CD1c-positive myeloid dendritic cell (primary cell): Measurements from ENCODE around the gene ZNF215.
"Not testable (repeated sequence)": the region's sequence is repeated elsewhere in the genome, so short reads cannot be mapped to it uniquely, and the experiment has no call there.

Experiments used
- DNase-seq: peaks from one replicate; pipeline ENCODE4 v3.0.0-alpha.2; 2016; ENCODE audit errors: extremely low spot score

ZNF215 gene

DNA sequence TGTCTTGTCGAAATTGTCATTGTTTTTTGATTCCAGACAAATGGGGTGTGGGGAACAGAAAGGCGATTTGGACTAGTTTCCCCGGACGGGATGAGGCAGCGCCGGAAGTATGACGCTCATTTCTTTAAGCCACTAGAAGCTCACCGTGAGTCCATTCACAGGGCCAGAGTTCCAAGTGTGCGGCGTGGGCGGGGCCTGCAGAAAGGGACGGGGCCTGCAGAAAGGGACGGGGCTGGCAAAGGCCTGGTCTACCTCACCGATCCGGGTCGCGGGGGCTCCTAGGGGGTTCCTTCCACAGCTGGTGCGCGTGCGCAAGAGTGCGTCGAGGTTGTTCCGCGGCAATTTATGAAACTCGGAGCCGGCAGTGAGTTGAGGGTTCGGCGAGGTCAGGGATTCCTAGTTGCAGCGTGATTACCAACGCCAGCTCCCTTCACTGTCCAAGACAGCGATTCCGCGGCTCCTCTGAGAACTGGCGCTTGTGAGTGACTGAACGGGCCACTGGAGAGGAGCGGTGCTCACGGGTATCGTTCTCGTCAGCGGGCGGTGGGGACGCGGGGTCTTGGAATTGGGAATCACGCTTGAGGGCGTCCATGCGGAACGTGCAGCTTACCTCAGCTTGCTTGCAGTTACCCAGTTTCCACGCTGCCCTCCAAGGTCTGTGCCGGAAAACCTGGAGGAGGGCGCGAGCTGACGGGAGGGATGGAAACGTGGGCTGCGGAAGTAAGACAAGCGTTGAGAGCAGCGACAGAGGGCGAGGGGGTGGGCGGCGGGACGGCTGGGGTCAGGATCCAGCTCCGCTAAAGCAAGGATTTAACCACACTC, at the start of gene ZNF215:
ZNF215 (plus strand) TSS at position 219 of the 822 bp plus-strand sequence. CDS start 5,847 bp downstream, outside the sequence.
- peak; percentile 77 for DNase-seq

GRCh38 chr11:6876914-6877313, 49.3 kb upstream of the ZNF215 start:
- no peak for DNase-seq

DNA sequence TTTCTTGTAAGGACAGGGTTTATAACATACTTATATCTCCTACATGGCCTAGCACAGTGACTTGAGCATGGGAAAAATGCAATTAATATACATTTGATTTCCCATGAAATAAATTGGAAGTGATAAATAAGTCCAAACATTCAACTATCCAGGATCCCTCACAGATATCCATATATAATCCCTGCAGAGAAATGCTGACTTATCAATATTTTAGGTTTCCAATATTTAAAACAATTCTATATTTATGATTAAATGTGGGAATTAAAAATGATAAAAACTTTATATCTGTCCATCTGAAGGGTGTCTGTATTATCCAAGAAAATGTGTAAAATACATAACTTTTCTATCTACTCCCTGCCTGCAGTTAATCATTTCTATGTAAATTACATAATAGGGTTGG, 43.5 kb upstream of the ZNF215 start:
- DNase-seq: no peak

DNA sequence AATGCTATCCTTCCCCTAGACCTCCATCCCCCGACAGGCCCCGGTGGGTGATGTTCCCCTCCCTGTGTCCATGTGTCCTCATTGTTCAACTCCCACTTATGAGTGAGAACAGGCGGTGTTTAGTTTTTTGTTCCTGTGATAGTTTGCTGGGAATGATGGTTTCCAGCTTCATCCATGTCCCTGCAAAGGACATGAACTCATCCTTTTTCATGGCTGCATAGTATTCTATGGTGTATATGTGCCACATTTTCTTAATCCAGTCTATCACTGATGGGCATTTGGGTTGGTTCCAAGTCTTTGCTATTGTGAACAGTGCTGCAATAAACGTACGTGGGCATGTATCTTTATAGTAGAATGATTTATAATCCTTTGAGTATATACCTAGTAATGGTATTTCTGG, 38.5 kb upstream of the ZNF215 start:
- DNase-seq: not testable (repeated sequence)

DNA sequence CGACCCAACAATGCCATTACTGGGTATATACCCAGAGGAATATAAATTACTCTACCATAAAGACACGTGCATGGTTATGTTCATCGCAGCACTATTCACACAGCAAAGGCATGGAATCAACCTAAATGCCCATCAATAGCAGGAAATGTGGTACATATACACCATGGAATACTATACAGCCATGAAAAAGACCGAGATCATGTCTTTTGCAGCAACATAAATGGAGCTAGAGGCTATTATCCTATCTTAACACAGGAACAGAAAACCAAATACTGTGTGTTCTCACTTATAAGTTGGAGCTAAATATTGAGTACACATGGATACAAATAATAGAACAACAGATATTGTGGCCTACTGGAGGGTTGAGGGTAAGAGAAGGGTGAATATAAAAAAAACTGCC, 37.4 kb upstream of the ZNF215 start:
- DNase-seq: no peak

- DNase-seq: no peak
Observed at GRCh38 chr11:6889835-6890234, 36.4 kb upstream of the ZNF215 start.

- no peak for DNase-seq
Observed at GRCh38 chr11:6892400-6892799, 33.8 kb upstream of the ZNF215 start, which contains the start of gene OR2D2. Gene OR2D2, minus strand, starts transcription at chr11:6892500. Its CDS starts 0 bp downstream, at chr11:6892500.

GRCh38 chr11:6894097-6894496, 32.1 kb upstream of the ZNF215 start:
- no peak for DNase-seq

DNA sequence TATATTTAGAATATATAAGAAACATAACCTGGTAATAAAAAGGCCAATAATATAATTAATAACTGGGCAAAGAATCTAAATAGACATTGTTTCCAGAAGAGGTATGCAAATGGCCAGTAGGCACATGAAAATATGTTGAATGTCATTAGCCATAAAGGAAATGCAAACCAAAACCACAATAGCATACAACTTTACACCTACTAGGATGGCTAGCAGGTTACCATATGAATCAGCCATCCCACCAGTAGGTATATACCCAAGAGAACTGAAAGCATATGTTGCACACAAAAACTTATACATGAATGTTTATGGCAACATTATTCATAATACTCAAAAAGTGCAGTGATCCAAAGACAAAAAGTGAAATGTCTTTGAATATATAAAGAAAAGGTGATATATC, 31.2 kb upstream of the ZNF215 start:
- no peak for DNase-seq

- no peak for DNase-seq
Observed at GRCh38 chr11:6898911-6899310, 27.3 kb upstream of the ZNF215 start.

GRCh38 chr11:6900327-6900999, 25.8 kb upstream of the ZNF215 start:
- no peak for DNase-seq

DNA sequence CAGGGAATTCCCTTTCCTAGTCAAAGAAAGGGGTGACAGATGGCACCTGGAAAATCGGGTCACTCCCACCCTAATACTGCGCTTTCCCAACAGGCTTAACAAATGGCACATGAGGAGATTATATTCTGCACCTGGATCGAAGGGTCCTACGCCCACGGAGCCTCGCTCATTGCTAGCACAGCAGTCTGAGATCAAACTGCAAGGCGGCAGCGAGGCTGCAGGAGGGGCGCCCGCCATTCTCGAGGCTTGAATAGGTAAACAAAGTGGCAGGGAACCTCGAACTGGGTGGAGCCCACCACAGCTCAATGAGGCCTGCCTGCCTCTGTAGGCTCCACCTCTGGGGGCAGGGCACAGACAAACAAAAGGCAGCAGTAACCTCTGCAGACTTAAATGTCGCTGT, 21.4 kb upstream of the ZNF215 start:
- DNase-seq: not testable (repeated sequence)

DNA sequence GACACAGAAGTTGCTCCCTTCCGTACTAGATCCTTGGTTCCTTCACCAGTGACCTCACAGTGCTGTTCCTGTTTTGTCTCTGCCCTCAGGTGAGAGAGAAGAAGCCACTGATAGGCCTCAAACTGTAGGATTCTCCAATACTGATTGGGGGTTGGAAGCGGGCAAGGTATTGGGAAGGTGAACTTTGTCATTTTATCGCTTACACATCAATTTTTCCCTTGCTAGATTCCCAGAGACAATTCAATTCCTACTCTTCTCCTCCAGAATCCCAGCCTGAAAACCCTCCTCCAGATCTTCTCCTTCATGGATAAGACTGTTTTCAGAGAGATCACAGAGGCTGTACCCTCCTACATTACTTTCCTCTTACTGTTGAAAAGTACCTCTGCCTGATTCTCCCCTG, 14.8 kb upstream of the ZNF215 start:
- no peak for DNase-seq

- DNase-seq: no peak
Observed at GRCh38 chr11:6911948-6912347, 14.3 kb upstream of the ZNF215 start.

DNA sequence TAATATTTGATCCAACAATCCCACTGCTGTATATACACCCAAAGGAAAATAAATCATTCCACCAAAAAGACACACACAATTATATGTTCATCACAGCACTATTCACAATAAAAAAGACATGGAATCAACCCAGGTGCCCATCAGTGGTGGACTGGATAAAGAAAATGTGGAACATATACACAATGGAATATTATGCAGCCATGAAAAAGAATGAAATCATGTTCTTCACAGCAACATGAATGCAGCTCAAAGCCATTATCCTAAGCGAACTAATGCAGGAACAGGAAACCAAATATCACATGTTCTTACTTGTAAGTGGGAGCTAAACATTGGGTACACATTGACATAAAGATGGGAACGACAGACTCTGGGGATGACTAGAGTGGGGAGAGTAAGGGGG, 6.5 kb upstream of the ZNF215 start:
- DNase-seq: no peak

DNA sequence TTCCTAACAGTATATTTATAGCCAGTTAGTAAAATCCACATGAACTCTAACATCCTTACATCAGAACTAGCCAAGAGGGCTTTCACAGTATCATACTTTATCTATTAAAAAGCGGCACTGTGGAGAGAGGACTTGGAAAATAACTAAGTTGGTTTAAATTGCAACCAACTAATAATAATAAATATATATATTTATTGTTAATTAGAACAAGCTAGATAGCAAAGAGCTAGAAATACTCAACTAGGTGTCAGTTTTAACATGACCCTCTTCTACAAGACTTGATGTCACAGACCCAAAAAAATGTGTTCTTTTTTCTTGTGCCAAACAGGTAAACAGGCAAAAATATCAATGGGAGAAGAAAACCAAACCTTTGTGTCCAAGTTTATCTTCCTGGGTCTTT, 5.5 kb upstream of the ZNF215 start, which contains the start of gene OR2D3:
OR2D3 (plus strand) TSS at position 301 of the 400 bp plus-strand sequence; CDS start at position 301, 0 bp downstream.
- DNase-seq: no peak

DNA sequence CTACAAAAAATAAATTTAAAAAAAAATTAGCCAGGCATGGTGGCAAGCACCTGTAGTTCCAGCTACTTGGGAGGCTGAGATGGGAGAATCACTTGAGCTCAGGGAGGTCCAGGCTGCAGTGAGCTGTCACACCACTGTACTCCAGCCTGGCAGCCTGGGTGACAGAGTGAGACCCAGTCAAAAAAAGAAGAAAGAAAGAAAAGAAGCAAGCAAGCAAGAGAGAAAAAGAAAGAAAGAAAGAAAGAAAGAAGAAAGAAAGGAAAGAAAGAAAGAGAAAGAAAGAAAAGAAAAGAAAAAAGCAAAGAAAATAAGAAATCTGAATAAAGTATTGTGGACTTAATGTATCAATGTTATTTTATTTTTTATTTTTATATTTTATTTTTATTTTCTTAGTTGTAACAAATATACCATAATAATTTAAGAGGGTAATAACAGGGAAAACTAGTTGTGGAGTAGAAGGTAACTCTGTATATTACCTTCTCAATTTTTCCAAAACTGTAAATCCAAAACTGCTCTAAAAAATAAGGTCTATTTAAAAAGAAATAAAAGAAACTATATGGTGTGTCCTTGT, 1.1 kb upstream of the ZNF215 start:
- DNase-seq: no peak

GRCh38 chr11:6925636-6926207, 504 bp upstream of the ZNF215 start:
- no peak for DNase-seq

DNA sequence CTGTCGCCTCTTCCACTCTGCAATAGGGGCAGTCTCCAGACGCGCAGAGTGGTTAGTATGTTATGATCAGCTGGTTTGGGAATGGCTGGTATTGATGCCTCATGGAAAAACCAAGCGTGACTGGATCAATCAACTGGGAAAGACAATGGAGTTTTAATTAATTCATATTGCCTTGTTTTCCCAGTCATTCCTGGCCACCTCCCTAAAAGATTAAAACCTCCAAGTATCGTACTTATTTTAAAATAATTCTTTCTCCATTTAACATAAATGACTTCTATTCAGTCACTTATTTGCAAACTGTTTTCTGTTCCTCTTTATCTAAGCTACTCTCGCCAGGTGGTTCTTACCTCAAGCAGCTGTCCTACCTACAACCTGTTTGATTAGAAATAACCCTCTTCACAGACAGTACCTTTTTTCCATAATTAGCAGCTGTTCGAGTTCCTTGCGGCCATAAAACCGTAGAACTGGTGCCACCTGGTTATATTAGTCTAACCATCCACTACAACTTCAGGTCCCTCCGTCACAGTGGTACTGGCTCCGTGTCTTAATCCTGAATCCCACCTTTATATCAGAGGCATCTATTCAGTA, 898 bp downstream of the ZNF215 start:
- peak; percentile 4 for DNase-seq

DNA sequence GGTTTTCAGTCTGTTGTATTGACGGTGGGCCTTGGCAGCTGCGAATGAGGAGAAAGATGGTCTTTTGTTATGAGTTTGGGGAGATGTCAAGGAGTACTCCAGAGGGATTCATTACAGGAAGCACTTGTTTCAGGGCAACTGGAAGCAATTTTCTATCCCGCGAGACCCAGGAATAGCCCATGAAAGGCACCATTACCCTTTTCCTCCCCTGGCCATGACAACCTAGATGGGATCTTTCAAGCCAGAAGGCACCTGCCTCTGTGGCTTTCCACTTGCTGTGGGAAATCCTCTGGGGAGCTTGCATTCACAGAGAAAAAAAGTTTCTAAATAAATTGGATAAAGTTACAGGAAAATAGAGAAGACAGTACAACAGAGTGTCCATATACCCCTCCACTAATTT, 2.7 kb downstream of the ZNF215 start:
- no peak for DNase-seq

GRCh38 chr11:6931146-6931713, 5.0 kb downstream of the ZNF215 start:
- DNase-seq: no peak

DNA sequence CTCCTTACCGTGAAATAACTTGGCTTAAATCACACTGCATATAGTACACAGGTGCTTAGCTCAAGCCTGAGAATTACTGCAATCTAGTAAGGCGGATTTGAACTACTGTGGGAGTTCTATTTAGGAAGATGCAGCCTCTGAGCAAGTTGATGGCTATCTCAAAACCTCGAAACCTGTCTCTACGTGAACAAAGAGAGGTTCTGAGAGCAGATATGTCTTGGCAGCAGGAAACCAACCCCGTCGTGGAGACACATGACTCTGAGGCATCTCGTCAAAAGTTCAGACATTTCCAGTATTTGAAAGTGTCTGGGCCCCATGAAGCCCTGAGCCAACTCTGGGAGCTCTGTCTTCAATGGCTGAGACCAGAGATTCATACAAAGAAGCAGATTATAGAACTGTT, 5.9 kb downstream of the ZNF215 start:
- no peak for DNase-seq
